Neural cell (in vitro differentiated cells): ENCODE results near the gene TIPRL. TPM values are rescaled to one million over a fixed set of nuclear protein-coding genes. Genes with fewer than 3 reads are reported as not detected.

ENCODE experiments used
- H2AFZ ChIP-seq: fragments of 200-600, 300-800 bp; sonication (generic), shearing (Covaris generic); 2 replicates; pipeline ENCODE4 v1.6.0; 2014; ENCODE audit warnings: low read depth, mild to moderate bottlenecking, antibody characterized with exemption, low read length, moderate library complexity
- H3F3A ChIP-seq: fragments of 200-600 bp; shearing (Covaris generic); 2 replicates; pipeline ENCODE4 v1.6.1; 2016; ENCODE audit warnings: mild to moderate bottlenecking, moderate library complexity, mixed read lengths, antibody characterized with exemption, low read length; ENCODE audit not compliant: insufficient read depth, poor library complexity, severe bottlenecking
- H3K27ac ChIP-seq: fragments of 200-600, 300-800 bp; sonication (generic), shearing (Covaris generic); 2 replicates; pipeline ENCODE4 v1.5.1; 2014; ENCODE audit warnings: mild to moderate bottlenecking, low read length, moderate library complexity
- H3K27me3 ChIP-seq: fragments of 300-800, 200-600 bp; sonication (generic), shearing (Covaris generic); 2 replicates; pipeline ENCODE4 v1.6.0; 2014; ENCODE audit warnings: mild to moderate bottlenecking, low read depth, low read length, moderate library complexity; ENCODE audit not compliant: insufficient read depth
- H3K36me3 ChIP-seq: fragments of 300-800, 200-600 bp; sonication (generic), shearing (Covaris generic); 2 replicates; pipeline ENCODE4 v1.5.1; 2014; ENCODE audit warnings: mild to moderate bottlenecking, antibody characterized with exemption, low read length, moderate library complexity; ENCODE audit not compliant: insufficient read depth
- H3K4me2 ChIP-seq: fragments of 300-800, 200-600 bp; sonication (generic), shearing (Covaris generic); 2 replicates; pipeline ENCODE4 v1.6.0; 2014; ENCODE audit warnings: mild to moderate bottlenecking, low read length
- H3K4me3 ChIP-seq: fragments of 300-800, 200-600 bp; sonication (generic), shearing (Covaris generic); 2 replicates; pipeline ENCODE4 v1.5.1; 2014; ENCODE audit warnings: mild to moderate bottlenecking, low read length, moderate library complexity
- H3K79me2 ChIP-seq: fragments of 200-600 bp; shearing (Covaris generic); replicated peaks from 2 replicates; pipeline ENCODE4 v1.6.0; 2014; ENCODE audit warnings: mild to moderate bottlenecking, low read length, moderate library complexity; ENCODE audit not compliant: insufficient read depth
- H3K9ac ChIP-seq: fragments of 300-800, 200-600 bp; sonication (generic), shearing (Covaris generic); 2 replicates; pipeline ENCODE4 v1.6.1; 2016; ENCODE audit warnings: mild to moderate bottlenecking, low read length, mixed read lengths
- H3K9me2 ChIP-seq: fragments of 200-600 bp; shearing (Covaris generic); 2 replicates; pipeline ENCODE4 v1.6.1; 2016; ENCODE audit warnings: mild to moderate bottlenecking, low read length, mixed read lengths; ENCODE audit not compliant: insufficient read depth
- H3K9me3 ChIP-seq: fragments of 200-600, 300-800 bp; sonication (generic), shearing (Covaris generic); 2 replicates; pipeline ENCODE4 v1.6.1; 2016; ENCODE audit warnings: mild to moderate bottlenecking, mixed run types, low read length, moderate library complexity, mixed read lengths
- H4K20me1 ChIP-seq: fragments of 200-600 bp; shearing (Covaris generic); 2 replicates; pipeline ENCODE4 v1.6.1; 2016; ENCODE audit warnings: mild to moderate bottlenecking, mixed run types; ENCODE audit not compliant: insufficient read depth
- CTCF ChIP-seq: fragments of 450-650 bp; IDR thresholded peaks from 2 replicates; pipeline ENCODE4 v1.5.1; 2014; ENCODE audit warnings: antibody characterized with exemption, mild to moderate bottlenecking, moderate library complexity; ENCODE audit not compliant: poor library complexity, severe bottlenecking
- EP300 ChIP-seq: fragments of 450-650 bp; conservative IDR thresholded peaks from 2 replicates; pipeline ENCODE4 v1.6.1; 2014; ENCODE audit warnings: antibody characterized with exemption, mild to moderate bottlenecking, moderate library complexity; ENCODE audit not compliant: poor library complexity, severe bottlenecking
- EZH2 ChIP-seq: fragments of 200-600, 300-800 bp; shearing (Covaris generic), sonication (generic); IDR thresholded peaks from 2 replicates; pipeline ENCODE4 v1.6.1; 2014; ENCODE audit warnings: antibody characterized with exemption, low read length, borderline replicate concordance, mild to moderate bottlenecking; ENCODE audit not compliant: insufficient read depth, poor library complexity, severe bottlenecking
- MXI1 ChIP-seq: fragments of 450-650 bp; conservative IDR thresholded peaks from 2 replicates; pipeline ENCODE4 v1.6.1; 2014; ENCODE audit warnings: antibody characterized with exemption, mild to moderate bottlenecking; ENCODE audit not compliant: poor library complexity, severe bottlenecking
- POLR2AphosphoS5 ChIP-seq: IDR thresholded peaks from 2 replicates; pipeline ENCODE4 v1.6.1; 2012
- RAD21 ChIP-seq: fragments of 450-650 bp; conservative IDR thresholded peaks from 2 replicates; pipeline ENCODE4 v1.6.1; 2014; ENCODE audit warnings: antibody characterized with exemption, mild to moderate bottlenecking, moderate library complexity
- REST ChIP-seq: IDR thresholded peaks from 2 replicates; pipeline ENCODE4 v1.6.1; 2012; ENCODE audit warnings: borderline replicate concordance
- SMC3 ChIP-seq: fragments of 450-650 bp; conservative IDR thresholded peaks from 2 replicates; pipeline ENCODE4 v1.6.1; 2014; ENCODE audit warnings: antibody characterized with exemption, mild to moderate bottlenecking, moderate library complexity; ENCODE audit not compliant: poor library complexity
- TAF1 ChIP-seq: IDR thresholded peaks from 2 replicates; pipeline ENCODE4 v1.6.1; 2012; ENCODE audit warnings: low read depth
- polyA plus RNA-seq: library from polyadenylated mRNA; depleted of rRNA; stranded (reverse); fragments of >200 nt; gene quantifications from 2 replicates; pipeline ENCODE4 v1.2.3, GENCODE V29; 2014

Gene TIPRL
- polyA plus RNA-seq, 1 donor from 2014 or later: 131 TPM

GRCh38 chr1:168225476-168226190 lies 46.9 kb downstream of the TIPRL start, which contains the start of gene SFT2D2:
SFT2D2 (plus strand) TSS chr1:168226004; CDS start chr1:168226080, 76 bp downstream.
- Histone ChIP-seq H3K4me2 (peak within 1 kb of the TSS; percentile 48), H3K4me3 (peak within 1 kb of the TSS; percentile 85), H3K27ac (peak within 1 kb of the TSS; percentile 53), H4K20me1 (no peaks in the 10 kb centered on the region), H3K79me2 (peaks cover 5% of the 10 kb centered on the region), H3K36me3 (no peaks in the 10 kb centered on the region), H2AFZ (peak within 1 kb of the TSS; percentile 69), H3K9ac (peak within 1 kb of the TSS; percentile 69), H3K9me3 (no peaks in the 10 kb centered on the region), H3K27me3 (peaks cover 5% of the 10 kb centered on the region), H3K9me2 (no peaks in the 10 kb centered on the region), H3F3A (no peaks in the 10 kb centered on the region)
- TF ChIP-seq RAD21 (peak; percentile 27), EZH2 (no peak), EP300 (peak; percentile 43), CTCF (no peak), POLR2AphosphoS5 (peak; percentile 62), SMC3 (peak; percentile 23), MXI1 (peak; percentile 55), TAF1 (peak; percentile 64), REST (peak; percentile 13)

- Histone ChIP-seq H3K27me3 (peaks cover 5% of the 10 kb centered on the region), H2AFZ (no peak overlapping the region), H3K9me2 (no peaks in the 10 kb centered on the region), H3K79me2 (peaks cover 5% of the 10 kb centered on the region), H3K27ac (no peak overlapping the region), H3K9ac (no peak overlapping the region), H3K36me3 (no peaks in the 10 kb centered on the region), H4K20me1 (no peaks in the 10 kb centered on the region), H3K9me3 (no peaks in the 10 kb centered on the region), H3K4me3 (no peak overlapping the region), H3K4me2 (no peak overlapping the region), H3F3A (no peaks in the 10 kb centered on the region)
- TF ChIP-seq RAD21 (no peak), POLR2AphosphoS5 (no peak), EZH2 (no peak), MXI1 (no peak), EP300 (no peak), REST (no peak), CTCF (no peak), SMC3 (no peak), TAF1 (no peak)
Observed at GRCh38 chr1:168227620-168228019, 48.9 kb downstream of the TIPRL start.
